NCI-H69 (cell line): ENCODE results near the gene LRRC10.

ENCODE experiments used
- DNase-seq: peaks from one replicate; lab custom pipeline; 2025; lab: John Stamatoyannopoulos, UW

LRRC10 gene, protein sequence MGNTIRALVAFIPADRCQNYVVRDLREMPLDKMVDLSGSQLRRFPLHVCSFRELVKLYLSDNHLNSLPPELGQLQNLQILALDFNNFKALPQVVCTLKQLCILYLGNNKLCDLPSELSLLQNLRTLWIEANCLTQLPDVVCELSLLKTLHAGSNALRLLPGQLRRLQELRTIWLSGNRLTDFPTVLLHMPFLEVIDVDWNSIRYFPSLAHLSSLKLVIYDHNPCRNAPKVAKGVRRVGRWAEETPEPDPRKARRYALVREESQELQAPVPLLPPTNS

DNA sequence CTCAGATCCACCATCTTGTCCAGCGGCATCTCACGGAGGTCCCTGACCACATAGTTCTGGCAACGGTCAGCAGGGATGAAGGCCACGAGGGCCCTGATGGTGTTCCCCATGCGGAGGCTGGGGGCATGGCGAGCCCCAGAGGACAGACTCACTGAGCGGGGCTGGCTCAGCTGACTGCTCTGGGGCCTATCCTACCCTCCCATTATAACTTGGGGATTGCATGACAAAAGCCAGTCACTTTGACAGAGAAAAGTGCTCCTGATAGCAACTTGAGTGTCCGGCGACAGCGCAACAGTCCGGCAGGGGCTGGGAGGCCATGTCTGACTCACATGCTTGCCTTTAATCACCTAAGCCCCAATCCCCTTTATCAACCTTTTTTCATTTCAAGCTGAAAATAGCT is at the start of gene LRRC10:
TSS of gene LRRC10 (minus strand) at position 179 of the 400 bp plus-strand sequence. CDS start at position 110, 69 bp downstream.
- no peak for DNase-seq

DNA sequence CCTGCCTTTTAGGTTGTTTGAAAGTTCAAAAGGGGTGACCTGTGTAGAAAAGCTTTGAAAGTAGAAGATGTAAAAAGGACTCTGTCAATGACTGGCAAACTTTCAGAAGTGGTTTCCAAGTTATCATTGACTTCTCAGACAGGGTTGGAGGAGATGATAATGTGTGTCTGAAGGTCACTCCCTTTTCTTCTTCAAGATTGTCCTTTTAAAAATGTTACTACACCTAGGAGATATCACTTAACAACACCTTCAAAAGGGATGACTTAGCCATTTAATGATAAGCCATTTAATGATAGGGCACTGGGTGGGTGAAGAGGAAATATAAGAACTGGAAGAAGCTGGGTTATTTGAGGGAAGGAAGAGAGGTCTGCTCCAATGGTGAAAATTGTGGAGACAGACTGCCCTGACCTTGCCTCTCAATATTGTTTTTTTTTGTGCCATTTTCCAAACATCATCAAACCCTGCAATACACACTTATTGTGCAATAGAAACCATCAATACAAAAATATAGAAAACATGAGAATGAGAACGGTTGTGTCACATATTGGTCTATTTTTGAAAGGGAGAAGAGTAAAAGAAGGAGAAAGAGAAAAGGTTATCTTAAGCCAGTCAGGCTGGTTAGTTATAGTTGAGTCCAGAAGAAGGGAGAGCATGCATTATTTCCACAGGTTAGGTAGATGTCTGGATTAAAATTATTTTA is 49.6 kb upstream of the LRRC10 start:
- DNase-seq: no peak

DNA sequence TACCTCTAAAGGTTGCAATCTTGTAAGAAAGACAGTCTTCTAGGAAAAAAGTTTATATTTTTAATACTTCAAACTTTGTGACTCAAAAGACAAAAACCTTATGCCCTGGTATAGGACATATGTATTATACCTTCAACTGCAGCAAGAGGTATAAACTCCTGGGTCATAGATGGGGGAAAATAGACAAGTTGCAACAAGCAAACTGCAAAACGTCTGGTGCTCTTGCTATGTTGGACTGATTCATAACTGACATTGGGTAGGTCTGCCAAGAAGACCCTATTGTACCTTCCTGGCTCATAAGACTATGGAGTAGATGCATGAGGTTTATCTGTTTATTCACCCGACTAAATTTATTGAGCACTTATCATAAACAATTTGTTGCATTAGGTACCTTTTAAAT is 47.5 kb upstream of the LRRC10 start:
- no peak for DNase-seq

DNA sequence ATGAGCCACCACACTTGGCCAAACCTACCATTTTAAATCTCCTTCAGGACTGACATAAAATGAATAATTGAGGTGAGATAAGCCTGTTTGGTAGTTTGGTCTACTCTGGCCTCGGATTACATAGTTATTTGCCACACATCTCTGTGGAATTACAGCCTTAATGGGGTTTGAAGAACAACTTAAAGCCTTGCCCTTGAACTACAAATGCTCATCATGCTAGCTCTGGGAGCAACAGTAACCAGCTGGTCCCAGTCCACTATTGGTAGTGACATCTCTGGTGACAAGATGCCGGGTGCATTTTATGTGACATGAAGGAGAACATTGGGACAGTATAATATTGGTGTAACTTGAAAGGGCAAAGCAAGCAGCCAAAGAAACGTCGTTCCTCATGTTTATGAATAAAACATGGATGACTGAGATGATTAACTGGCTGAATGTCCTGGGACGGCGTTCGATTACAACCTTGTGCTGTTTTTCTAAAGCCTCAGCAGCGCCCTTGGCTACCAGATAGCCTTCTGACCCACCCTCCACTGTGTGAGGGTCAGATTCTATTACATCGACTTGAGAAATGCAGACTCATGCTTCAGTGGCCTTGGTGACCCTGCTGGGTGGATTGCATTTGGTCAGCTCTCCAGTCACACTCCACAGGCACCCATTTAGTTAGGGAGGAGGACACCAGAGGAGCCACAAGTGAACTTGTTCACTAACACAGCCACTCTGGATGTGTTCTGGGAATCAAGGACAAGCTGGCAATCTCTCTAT is 46.9 kb upstream of the LRRC10 start:
- no peak for DNase-seq

DNA sequence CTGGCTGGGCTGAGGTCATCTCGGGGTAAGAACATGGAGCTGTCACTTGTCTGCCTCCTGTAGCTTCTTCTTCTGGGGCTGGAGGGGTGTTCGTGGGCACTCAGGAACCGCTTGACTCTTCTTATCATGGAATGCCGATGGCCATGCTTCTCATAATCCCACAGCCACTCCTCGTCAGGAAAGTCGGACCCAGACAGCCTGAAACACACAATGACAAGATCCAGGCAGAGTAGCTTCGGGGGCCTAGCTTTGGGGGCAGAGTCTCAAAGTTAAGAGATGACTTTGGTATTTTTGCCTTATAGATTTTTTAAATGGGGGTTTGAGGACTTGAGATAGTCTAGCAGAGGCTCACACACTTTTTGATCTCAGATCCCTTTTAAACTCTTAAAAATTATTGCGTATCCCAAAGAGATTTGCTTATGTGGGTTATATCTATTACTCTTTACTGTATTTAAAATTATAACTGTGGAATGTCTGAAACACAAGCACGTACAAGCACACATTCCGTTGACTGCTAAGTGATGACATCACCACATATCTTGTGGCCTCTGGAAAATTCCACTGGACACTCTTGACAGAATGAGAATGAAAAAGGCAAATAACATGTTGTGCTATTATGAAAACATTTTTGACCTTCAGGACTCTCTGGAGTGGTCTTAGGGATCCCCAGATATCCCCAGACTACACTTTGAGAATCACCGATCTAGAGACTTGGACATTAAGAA is 45.1 kb upstream of the LRRC10 start:
- no peak for DNase-seq

DNA sequence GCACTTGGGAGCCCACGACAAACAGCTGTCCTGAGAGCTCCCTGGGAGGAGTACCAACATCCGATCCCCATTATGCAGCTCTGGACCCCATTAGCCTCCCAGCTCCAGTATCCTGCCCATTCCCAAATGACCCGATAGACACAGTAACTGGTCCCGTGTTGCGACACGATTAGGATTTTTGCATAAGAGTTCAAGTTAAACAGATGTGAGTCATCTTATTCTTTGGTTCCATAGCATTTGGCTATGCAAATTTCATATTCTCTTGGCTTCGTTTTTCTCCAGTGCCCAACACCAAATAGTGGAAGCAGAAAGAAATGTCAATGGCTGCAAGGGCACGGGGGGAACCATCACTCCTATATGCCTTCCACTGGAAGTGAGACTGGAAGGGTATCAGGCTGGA is 43.0 kb upstream of the LRRC10 start:
- no peak for DNase-seq

DNA sequence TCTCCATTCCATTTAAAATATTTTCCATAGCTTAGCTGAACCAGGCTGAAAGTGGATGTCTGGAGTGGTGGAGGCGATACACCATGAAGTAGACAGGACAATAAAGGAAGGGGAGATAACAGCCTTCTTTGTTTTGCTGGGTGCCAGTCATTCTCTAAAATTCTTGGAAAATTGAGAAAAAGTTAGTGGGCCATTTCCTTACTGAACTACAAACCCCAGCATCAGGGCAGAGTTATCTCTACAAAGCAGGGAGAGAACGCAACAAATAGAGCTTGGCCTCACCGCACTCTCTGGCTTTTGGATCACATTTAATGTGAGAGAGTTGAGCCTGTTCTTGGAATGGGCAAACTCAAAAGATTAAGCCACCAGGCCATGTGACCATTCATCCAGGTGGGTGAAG is 41.2 kb upstream of the LRRC10 start:
- DNase-seq: no peak

DNA sequence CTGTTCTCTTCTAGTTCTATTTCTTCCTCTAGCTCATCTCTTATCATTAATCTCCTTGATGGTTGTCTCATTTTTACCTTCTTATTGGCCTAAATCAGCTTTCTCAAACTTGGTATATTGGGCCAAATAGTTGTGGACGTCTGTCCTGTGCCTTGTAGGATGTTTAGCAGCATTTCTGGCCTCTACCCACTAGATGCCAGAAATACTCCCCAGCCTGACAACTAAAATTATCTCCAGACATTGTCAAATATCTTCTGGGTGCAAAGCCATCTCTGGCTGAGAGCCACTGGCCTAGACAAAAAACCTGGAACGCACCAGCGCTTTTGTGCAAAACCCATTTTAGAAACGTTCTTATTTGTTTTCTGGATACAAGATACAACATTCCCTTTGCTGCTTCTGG is 38.8 kb upstream of the LRRC10 start:
- no peak for DNase-seq

DNA sequence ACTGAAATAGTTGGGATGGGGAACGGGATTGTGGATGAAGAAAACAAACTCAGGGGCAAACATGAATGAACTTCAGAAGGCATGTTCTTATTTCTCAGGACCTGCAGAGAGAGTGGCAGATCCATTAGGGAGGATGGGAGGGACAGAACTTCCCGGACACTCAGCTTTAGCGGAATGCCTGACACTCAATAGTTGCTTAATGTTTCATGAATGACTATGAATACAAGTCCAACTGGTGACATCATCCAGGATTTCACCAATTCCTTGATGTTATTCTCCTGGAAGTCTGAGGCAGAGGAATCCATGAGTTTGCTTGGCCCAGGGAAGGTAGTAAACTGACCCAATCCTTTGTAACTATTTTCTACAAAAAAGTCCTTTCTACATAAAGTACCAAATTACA is 37.8 kb upstream of the LRRC10 start:
- DNase-seq: no peak

DNA sequence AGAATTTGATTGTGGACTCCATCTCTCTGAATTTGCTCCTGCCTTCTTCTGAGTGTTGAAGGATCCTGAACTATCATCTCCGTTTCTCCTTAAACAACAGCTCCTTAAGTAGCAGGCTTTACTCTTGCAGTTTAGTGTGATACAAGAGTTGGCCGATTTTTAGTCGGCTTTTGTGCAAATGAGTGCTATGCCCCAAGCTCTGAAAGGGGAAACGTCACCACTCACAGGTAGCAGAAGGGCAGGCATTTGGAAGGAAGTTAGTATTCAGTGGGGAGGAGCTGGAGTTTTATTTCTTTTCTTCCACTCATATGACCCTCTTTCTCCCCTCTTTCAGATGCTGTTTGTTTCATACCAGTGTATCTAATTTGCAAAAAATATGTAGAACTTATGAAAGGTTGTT is 36.5 kb upstream of the LRRC10 start:
- DNase-seq: no peak

DNA sequence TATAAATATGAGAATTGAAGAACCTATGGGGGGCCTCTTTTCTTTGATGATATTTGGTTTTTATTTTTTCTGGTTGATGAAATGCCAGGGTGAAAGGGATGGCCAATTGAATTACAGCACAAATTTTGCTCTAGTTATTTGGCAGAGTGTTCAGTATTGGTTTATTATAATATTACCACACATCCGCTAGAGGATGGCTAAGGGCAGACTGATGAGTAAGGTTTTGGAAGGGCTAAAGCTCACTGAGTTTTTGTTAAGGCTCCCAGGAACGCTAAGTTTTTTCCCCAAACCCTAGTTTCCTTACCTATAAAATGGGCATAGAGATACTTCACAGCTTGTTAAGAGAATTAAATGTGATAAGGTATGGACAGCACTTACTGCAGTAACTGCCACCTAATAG is 34.3 kb upstream of the LRRC10 start:
- DNase-seq: no peak

DNA sequence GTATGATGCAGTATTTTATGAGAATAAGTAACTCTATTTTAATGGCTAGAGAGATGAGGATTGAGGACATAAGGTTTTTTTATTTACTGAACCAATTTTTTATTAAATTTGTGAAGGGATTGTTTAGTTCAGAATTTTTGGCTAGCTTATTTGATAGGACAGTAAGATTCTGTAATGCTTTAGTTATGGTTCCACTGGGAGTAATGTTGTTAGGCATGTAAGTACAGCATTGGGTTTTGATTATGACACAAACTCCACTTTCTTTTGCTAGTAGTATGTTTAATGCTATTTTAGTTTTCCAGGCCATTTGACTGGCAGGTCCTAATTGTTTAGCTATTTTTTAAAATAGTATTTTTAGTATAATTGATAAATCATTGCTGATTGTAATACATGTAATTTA is 33.8 kb upstream of the LRRC10 start:
- DNase-seq: no peak

DNA sequence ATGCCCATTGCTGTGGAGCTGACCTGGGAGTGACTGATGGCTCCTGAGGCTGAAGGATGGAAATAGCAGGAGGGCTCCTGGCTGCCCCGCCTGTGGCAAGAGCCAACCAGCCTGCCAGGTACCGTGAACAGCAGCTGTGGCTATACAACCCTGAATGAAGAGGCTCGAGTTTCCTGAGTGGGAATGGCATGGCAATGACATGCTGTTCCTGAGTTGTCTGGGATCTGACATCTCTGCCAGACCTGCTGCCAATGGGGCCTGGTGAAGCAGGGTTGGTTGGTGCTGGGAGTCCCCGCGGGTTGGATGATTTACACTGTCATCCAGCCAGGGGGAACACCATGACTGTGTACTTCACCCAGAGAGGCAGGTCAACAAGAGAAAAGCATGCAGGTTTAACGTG is 31.8 kb upstream of the LRRC10 start:
- no peak for DNase-seq

DNA sequence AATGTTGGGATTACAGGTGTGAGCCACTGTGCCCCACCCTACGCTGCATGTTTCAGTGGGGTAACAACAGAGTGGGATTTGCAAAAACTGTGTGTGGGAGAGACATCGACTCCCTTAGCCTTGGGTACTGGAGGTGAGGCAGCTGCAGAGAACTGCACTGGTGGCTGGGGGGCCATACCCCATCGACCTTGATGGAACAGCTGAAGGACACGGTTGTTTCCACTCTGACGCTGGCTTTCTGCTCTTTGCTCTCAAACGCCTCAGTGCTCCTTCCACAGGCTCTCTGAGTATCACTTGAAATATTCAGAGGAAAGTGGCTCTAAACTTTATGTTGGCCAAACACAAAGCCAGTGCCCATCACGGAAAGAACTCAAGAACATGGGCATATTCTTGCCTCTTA is 30.8 kb upstream of the LRRC10 start:
- no peak for DNase-seq

DNA sequence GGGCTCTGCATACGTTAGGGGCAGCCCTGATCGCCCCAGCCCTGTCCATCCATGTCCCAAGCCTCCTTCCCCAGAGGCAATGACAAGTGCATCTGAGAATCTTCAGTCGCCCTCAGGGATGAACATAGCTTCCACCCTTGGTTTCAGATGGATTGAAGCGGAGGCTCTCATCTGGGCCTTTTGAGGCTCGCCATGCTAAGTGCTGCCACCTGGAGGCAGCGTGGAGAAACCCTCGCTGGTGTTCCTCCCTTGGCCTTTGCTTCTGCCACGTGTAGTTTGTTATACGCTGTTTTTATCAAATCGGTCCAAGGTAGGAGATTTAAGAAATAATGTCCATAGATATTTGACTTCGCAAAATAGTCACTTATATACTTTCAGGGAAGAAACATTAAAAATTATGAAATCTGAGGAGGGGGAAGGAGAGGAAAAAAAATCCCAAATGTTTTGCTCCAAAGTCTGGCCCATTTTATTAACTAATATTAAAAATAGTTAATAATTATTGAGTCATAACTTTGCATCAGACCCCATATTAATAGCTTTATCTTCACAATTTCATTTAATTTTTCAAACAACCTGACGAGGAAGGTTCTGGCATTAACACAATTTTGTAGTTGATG is 28.8 kb upstream of the LRRC10 start:
- DNase-seq: peak; percentile 49

DNA sequence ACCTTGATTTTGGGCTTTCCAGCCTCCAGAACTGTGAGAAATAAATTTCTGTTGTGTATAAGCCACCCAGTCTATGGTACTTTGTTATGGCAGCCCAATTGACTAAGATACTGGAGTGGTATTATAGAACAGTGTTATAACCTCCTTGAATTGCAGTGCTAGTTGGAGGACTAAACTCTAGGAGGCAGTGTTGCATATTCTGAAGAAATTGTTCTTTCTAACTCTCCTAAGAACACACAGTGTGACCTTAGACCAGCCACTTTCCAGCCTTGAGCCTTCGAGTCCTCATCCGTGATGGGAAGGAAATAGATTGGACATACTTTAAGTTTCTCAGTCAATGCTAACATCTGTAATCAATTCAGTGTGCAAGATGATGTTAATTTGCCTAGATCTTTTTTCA is 22.4 kb upstream of the LRRC10 start:
- DNase-seq: peak; percentile 5

DNA sequence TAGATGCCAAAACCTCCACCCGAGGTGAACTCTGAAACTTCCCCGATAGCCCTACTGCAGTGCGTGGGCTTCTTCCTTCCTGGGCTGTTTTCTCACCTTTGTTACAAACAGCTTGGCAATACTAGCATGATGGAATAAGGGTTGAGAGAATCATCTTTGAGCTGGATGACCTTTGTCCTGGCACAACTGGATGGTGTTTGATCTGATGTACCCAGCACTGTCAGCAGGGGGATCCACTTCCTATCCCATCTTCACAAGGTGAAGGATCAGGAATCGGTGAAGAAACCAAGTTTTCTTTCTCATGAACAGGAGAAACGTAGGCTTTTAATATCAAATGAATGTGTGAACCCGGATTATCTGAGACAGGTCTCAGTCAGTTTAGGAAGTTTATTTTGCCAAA is 19.5 kb upstream of the LRRC10 start:
- DNase-seq: peak; percentile 1

DNA sequence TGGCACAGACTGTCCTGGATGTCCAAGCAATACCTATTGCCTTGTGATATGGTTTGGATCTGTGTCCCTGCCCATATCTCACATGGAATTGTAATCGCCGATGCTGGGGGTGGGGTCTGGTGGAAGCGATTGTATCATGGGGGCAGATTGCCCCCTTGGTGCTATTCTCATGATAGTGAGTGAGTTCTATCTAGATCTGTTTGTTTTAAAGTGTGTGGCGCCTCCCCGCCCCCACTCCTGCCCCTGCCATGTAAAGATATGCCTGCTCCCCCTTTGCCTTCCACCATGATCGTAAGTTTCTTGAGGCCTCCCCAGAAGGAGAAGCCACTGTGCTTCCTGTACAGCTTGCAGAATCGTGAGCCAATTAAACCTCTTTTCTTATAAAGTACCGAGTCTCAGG is 16.8 kb upstream of the LRRC10 start:
- no peak for DNase-seq

DNA sequence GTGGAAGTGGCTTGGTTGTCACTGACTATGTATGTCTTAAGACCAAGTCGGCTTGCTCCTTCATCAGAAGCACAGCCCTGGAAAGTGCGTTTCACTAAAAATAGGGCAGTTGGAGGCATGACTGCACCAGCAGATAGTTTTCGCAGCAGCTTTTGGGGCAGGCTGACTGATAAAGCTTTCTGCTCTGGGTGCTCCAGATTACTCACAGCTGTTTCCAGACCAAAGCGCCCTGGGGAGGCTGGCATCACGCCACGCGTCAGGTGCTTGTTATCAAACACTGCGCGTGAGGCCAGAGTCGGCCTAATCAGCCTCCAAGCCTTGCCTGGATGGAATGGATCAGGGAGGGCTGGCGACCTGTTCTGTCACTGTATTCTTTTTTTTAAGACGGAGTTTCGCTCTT is 13.3 kb upstream of the LRRC10 start:
- DNase-seq: peak; percentile 81

DNA sequence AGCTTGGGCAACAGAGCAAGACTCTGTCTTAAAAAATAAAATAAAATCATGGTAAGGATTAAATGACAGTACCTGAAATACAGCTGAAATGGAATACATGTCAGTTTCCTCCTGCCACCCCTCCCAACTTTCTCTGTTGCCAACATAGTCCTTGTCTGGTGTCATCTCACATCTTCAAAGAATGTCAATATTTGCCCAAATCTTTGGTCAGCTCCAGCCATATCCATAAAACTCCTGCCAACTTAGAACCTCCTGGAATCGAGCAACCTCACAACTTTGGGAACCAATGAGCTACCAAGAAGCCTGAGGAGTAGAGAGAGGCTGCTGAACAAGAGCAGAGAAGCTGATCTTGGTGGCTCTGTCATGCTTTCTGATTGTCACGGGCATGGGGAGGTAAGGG is 10.8 kb upstream of the LRRC10 start:
- DNase-seq: no peak

DNA sequence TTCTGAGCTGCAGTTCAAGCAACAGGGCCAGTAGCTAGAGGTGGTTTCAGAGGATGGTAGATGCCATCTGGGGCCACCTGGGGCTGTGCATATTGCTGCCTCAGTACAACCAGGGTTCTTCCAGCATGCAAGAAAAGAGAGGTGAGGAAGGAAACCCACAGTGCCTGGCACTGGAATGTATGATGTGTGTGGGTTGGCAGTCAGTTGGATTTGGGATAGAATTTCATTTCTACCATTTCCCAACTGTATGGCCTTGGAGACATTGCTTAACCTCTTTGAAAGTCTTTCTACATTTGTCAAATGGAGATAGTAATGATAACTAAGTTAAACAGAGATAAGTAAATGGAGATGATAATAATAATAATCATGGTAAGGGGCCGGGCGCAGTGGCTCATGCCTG is 10.2 kb upstream of the LRRC10 start:
- DNase-seq: no peak

DNA sequence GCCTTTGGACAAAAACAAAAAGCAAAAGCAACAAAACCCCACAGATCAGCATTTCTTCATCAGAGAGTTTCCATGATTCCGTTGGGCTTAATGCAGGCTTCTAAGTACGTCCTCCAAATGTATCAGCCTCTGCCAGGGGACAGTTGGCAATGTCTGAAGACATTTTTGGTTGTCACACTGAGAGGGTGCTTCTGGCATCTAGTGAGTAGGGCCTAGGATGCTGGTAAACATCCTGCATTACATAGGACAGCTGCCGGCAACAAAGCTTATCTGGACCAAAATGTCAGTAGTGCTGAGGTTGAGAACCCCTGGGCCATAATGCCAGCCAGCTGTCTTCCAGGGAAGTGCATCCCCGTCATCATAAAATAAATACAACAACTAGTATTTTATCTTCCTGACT is 9.4 kb upstream of the LRRC10 start:
- DNase-seq: no peak
